Nephron progenitor cell (in vitro differentiated cells): Measurements from ENCODE around the gene GLE1.

Experiments
- DNase-seq: peaks from one replicate; pipeline ENCODE4 v3.0.0; 2021
- H3K27ac Mint-ChIP-seq: 2 replicates; pipeline ENCODE4 v1.8.0; 2021; ENCODE audit warnings: mild to moderate bottlenecking, moderate library complexity, mixed read lengths
- H3K27me3 Mint-ChIP-seq: 2 replicates; pipeline ENCODE4 v1.8.0; 2021; ENCODE audit warnings: mild to moderate bottlenecking, low read depth, mixed read lengths; ENCODE audit not compliant: poor library complexity
- H3K36me3 Mint-ChIP-seq: 2 replicates; pipeline ENCODE4 v1.8.0; 2021; ENCODE audit warnings: low read depth, mixed read lengths
- H3K4me1 Mint-ChIP-seq: 2 replicates; pipeline ENCODE4 v1.8.0; 2021; ENCODE audit warnings: mixed read lengths
- H3K4me3 Mint-ChIP-seq: 2 replicates; pipeline ENCODE4 v1.8.0; 2021; ENCODE audit warnings: mild to moderate bottlenecking, moderate library complexity, mixed read lengths
- H3K9me3 Mint-ChIP-seq: 2 replicates; pipeline ENCODE4 v1.8.0; 2021; ENCODE audit warnings: mild to moderate bottlenecking, moderate library complexity, mixed read lengths
- TF ChIP-seq, protein P1 (sequence below): fragments of 200-600 bp; sonication (generic); IDR thresholded peaks from 2 replicates; pipeline ENCODE4 v1.5.0; 2021; ENCODE audit warnings: antibody characterized with exemption

The GLE1 gene

DNA sequence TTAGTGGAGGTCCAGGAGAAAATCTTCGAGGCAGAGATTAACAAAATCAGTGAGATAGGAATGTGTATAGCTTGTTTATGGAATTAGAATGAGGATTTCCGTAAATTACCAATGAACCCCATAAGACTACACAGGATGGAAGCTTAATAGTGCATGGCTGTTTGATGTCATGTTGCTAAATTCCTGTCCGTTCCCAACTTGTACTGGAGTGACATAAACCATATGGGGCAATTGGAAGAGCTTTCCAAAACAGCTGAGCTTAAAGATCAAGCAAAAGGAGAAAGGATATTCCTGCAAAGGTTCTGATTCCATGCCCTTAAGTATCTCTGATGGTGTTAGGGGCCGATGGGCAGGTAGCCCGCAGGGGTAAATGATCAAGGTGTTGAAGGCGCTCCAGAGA, 17.4 kb downstream of the GLE1 start:
- no peak overlapping the region for H3K27ac Mint-ChIP-seq

DNA sequence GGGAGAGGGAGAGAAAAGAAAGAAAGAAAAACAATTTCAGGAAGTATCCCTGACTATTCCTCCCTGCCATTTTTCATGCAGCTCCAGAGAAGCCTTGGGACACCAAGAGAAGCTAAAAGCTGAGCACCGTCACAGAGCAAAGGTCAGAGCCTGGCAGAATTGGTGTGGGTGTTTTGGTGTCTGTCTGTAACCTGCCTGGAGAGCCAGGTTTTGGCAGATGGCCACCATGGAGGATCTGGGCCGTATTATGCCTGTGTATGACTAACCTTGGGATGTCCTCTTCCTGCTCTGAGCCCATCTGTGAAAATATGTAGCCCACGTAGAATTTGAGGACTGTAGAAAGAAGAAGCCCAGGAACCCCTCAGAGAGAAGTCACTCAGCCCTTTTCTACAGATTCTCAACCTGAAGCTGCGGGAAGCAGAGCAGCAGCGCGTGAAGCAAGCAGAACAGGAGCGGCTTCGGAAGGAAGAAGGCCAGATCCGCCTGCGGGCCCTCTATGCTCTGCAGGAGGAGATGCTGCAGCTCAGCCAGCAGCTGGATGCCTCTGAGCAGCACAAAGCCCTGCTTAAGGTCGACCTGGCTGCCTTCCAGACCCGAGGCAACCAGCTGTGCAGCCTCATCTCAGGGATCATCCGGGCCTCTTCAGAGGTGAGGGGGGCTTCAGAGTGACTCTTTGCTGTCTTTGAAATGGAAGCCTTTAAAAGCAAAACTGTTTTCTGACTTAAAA, 18.8 kb downstream of the GLE1 start:
- no peak overlapping the region for H3K4me3 Mint-ChIP-seq
- TF ChIP-seq, protein P1, sequence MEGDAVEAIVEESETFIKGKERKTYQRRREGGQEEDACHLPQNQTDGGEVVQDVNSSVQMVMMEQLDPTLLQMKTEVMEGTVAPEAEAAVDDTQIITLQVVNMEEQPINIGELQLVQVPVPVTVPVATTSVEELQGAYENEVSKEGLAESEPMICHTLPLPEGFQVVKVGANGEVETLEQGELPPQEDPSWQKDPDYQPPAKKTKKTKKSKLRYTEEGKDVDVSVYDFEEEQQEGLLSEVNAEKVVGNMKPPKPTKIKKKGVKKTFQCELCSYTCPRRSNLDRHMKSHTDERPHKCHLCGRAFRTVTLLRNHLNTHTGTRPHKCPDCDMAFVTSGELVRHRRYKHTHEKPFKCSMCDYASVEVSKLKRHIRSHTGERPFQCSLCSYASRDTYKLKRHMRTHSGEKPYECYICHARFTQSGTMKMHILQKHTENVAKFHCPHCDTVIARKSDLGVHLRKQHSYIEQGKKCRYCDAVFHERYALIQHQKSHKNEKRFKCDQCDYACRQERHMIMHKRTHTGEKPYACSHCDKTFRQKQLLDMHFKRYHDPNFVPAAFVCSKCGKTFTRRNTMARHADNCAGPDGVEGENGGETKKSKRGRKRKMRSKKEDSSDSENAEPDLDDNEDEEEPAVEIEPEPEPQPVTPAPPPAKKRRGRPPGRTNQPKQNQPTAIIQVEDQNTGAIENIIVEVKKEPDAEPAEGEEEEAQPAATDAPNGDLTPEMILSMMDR, result no peak
- H3K27me3 Mint-ChIP-seq, result no peaks in the 10 kb centered on the region
- peak; percentile 16 for DNase-seq
- H3K27ac Mint-ChIP-seq, result peak overlapping the region; percentile 92
- peaks cover 9% of the 10 kb centered on the region for H3K9me3 Mint-ChIP-seq
- peaks cover 20% of the 10 kb centered on the region for H3K4me1 Mint-ChIP-seq
- peaks cover 72% of the 10 kb centered on the region for H3K36me3 Mint-ChIP-seq

More for the DNA sequence above, 17.4 kb downstream of the GLE1 start:
- H3K4me1 Mint-ChIP-seq, result peaks cover 20% of the 10 kb centered on the region
- TF ChIP-seq, protein P1, result no peak
- peaks cover 12% of the 10 kb centered on the region for H3K9me3 Mint-ChIP-seq
- H3K4me3 Mint-ChIP-seq, result no peak overlapping the region
- no peak for DNase-seq
- H3K27me3 Mint-ChIP-seq, result no peaks in the 10 kb centered on the region
- H3K36me3 Mint-ChIP-seq, result peaks cover 76% of the 10 kb centered on the region

DNA sequence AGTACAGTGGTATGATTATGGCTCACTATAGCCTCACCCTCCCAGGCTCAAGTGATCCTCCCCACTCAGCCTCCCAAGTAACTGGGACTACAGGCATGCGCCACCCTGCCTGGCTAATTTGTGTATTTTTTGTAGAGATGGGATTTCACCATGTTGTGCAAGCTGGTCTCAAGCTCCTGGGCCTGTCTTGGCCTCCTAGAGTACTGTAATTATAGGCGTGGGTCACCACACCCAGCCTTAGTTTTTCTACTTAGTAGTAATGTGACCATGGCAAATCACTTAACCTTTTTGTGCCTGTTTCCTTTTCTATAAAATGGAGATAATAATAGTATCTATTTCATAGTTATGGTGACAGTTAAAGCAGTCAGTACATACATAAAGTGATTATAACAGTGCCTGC, 22.2 kb downstream of the GLE1 start:
- peaks cover 18% of the 10 kb centered on the region for H3K4me1 Mint-ChIP-seq

DNA sequence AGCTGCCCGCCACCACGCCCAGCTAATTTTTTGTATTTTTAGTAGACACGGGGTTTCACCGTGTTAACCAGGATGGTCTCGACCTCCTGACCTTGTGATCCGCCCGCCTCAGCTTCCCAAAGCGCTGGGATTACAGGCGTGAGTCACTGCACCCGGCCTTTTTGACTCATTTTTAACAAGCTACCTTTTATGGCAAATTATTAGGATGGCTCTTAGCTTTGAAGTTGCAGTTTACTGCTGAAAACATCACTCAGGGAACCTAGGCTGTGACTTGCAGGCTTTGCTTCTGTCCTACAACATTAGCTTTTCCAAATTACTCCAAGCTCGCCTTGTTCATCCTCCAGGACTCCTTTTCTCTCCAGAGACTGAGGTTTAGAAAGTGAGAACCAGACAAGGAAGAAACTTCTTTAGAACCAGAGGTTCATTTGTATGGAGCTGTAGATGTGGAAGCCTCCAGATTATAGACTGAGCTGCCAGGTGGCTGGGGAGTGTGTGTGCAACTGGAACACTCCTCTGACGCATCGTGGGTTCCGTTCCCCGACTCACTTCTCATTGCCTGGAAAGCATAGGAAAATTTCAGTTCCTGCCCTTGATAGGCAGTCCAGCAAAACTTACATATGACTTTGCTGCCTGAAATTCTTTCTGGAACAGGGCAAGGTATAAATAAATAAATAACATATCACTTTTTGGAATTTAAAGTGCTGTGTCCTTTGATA, 24.1 kb downstream of the GLE1 start:
- Mint-ChIP-seq H3K9me3 (no peaks in the 10 kb centered on the region), H3K27me3 (no peaks in the 10 kb centered on the region), H3K4me1 (no peaks in the 10 kb centered on the region), H3K4me3 (no peak overlapping the region), H3K36me3 (peaks cover 61% of the 10 kb centered on the region), H3K27ac (no peak overlapping the region)
- no peak for DNase-seq
- TF ChIP-seq, protein P1, result no peak

More for the DNA sequence above, 22.2 kb downstream of the GLE1 start:
- TF ChIP-seq, protein P1, result no peak
- Mint-ChIP-seq H3K27ac (no peak overlapping the region), H3K27me3 (no peaks in the 10 kb centered on the region), H3K36me3 (peaks cover 65% of the 10 kb centered on the region), H3K9me3 (no peaks in the 10 kb centered on the region), H3K4me3 (no peak overlapping the region)
- DNase-seq, result no peak

DNA sequence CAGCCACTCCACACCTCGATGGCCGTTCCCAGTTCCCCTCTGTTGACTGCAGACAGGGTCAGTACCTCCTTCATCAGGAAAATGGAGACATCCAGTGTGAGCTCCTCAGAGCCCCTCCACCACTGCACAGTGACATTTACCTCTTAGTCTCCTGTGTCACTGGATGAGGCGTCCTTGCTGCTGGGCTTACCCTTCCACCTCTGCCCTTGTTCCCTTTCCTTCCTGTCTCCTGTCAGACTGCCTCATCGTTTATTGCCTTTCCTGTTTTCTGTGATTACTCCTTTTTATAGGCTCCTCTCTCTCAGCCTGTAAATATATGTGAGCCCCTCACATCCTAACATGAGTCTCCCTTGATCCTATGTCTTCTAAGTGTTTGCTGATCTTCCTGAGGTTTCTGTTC, 24.7 kb downstream of the GLE1 start:
- TF ChIP-seq, protein P1, result no peak
- no peaks in the 10 kb centered on the region for H3K9me3 Mint-ChIP-seq
- no peak for DNase-seq
- H3K4me3 Mint-ChIP-seq, result no peak overlapping the region
- H3K36me3 Mint-ChIP-seq, result peaks cover 66% of the 10 kb centered on the region
- no peaks in the 10 kb centered on the region for H3K4me1 Mint-ChIP-seq
- H3K27me3 Mint-ChIP-seq, result no peaks in the 10 kb centered on the region
- no peak overlapping the region for H3K27ac Mint-ChIP-seq
